ENCODE results near the gene NTN3. TPM values are rescaled to one million over a fixed set of nuclear protein-coding genes. Genes with fewer than 3 reads are reported as not detected.

NTN3 gene
- total RNA-seq, 1 experiment from 2014 or later, result 0.87 TPM

DNA sequence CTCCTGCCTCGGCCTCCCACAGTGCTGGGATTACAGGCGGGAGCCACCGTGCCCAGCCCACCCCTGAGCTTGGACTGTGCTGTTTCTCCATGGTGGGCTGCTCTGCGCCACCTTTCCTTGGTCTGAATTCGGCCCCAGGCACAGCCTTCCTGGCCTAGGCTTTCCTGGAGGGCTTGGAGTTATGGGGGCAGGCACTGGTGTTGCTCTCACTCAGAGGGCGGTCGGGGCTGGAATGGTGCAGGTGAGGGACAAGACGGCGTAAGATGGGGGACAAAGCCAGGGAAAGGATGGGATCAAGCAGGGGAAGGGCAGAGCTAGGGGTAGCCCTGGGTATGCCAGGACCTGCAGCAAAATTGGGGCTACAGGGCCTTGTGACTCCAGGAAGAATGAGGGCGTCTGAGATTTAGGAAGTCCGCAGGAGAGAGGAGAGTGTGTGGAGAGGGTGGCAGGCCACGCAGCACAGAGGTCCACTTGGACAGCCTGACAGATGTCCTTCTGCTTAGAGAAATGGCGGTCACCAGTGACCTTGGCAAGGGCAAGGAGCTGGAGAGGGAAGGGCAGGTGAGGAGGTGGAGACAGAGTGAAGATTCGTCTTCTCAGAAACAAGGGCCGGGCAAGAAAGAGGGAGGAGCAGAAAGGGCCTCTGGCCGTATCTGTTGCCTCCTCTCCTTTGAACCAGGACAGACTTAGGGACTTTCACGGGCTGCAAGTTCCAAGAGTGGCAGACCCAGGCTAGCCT, 41.1 kb downstream of the NTN3 start:
- Histone ChIP-seq H3F3A (ENCODE audit: insufficient read depth, low read depth) (peaks cover 7% of the 10 kb centered on the region; the same call in 1 of the 2 replicates), H3K27ac (no peak overlapping the region), H3K4me2 (no peak overlapping the region), H2AFZ (no peak overlapping the region), H3K36me3 (ENCODE audit: low read depth) (no peaks in the 10 kb centered on the region), H3K4me3 (no peak overlapping the region), H4K20me1 (ENCODE audit: insufficient read depth) (peaks cover 27% of the 10 kb centered on the region), H3K9me2 (ENCODE audit: insufficient read depth) (no peaks in the 10 kb centered on the region), H3K4me1 (replicated peaks; ENCODE audit: insufficient read depth) (peaks cover 22% of the 10 kb centered on the region), H3K79me2 (ENCODE audit: low read depth) (peaks cover 33% of the 10 kb centered on the region), H3K27me3 (ENCODE audit: insufficient read depth, low read depth) (no peaks in the 10 kb centered on the region), H3K9me3 (ENCODE audit: insufficient read depth, low read depth) (no peaks in the 10 kb centered on the region)
- no TSS peak for BruUV-seq (replicated peaks)
- POLR2A ChIA-PET (ENCODE audit: unreplicated experiment), result interaction anchor here (0.6 kb wide), 1 partner anchor 70 kb away, joined by 11 read pairs; no protein-coding TSS in a partner anchor
- DNase-seq, result no peak
- TF ChIP-seq EZH2 (IDR thresholded peaks at IDR 0.05; ENCODE audit: low read depth), result no peak
- TF ChIP-seq, protein P1, sequence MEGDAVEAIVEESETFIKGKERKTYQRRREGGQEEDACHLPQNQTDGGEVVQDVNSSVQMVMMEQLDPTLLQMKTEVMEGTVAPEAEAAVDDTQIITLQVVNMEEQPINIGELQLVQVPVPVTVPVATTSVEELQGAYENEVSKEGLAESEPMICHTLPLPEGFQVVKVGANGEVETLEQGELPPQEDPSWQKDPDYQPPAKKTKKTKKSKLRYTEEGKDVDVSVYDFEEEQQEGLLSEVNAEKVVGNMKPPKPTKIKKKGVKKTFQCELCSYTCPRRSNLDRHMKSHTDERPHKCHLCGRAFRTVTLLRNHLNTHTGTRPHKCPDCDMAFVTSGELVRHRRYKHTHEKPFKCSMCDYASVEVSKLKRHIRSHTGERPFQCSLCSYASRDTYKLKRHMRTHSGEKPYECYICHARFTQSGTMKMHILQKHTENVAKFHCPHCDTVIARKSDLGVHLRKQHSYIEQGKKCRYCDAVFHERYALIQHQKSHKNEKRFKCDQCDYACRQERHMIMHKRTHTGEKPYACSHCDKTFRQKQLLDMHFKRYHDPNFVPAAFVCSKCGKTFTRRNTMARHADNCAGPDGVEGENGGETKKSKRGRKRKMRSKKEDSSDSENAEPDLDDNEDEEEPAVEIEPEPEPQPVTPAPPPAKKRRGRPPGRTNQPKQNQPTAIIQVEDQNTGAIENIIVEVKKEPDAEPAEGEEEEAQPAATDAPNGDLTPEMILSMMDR (conservative IDR thresholded peaks at IDR 0.05), result no peak
- CTCF ChIA-PET, result no interaction called here
- intact Hi-C loops (cut with micrococcal nuclease; ENCODE audit: unreplicated experiment), result no loop called here

DNA sequence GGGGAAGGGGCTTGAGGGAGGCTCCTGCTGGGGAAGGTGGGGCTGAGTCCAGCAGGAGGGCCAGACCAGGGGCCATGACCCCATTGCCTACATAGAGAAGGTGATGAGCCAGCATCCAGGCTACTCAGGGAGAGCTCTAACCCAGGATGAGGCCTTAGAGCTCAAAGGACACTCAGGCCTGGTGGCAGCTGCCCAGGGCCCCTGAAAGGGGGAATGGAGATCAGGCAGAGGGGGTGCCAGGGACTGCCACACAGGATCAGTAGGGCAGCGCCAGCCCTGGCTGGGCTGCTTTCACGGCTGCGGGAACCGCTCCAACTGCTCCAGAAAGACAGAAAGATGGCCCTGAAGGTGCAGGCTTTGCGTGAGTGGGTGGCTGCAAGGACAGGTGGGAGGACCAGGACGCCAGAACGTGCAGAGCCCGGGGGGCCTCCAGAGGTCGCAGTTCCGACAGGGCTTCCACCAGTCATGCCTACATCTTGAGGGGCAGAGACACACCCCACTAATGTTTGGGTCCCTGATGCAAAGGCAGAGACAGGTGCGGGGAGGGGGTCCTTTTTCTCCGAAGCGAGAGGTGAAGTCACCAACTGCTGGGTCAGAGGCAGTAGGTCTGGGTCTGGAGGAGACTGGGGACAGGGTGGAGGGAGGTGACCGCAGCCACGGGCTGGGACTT, 41.8 kb downstream of the NTN3 start:
- Histone ChIP-seq H3K9me3 (ENCODE audit: insufficient read depth, low read depth) (no peaks in the 10 kb centered on the region), H2AFZ (peak overlapping the region; percentile 75), H3K4me1 (replicated peaks; ENCODE audit: insufficient read depth) (peaks cover 22% of the 10 kb centered on the region), H3K79me2 (ENCODE audit: low read depth) (peaks cover 40% of the 10 kb centered on the region), H3K27me3 (ENCODE audit: insufficient read depth, low read depth) (no peaks in the 10 kb centered on the region), H3K9me2 (ENCODE audit: insufficient read depth) (no peaks in the 10 kb centered on the region), H3K36me3 (ENCODE audit: low read depth) (no peaks in the 10 kb centered on the region), H3K27ac (no peak overlapping the region), H3K4me2 (peak overlapping the region; percentile 79), H3K4me3 (peak overlapping the region; percentile 80; the same call in 1 of the 2 replicates), H3F3A (ENCODE audit: insufficient read depth, low read depth) (peaks cover 10% of the 10 kb centered on the region; the same call in 1 of the 2 replicates), H4K20me1 (ENCODE audit: insufficient read depth) (peaks cover 34% of the 10 kb centered on the region)
- ChIA-PET CTCF (interaction anchor here (0.6 kb wide), 1 partner anchor 296 kb away, joined by 5 read pairs; no protein-coding TSS in a partner anchor), POLR2A (ENCODE audit: unreplicated experiment) (interaction anchor here (0.6 kb wide), 2 partner anchors 71 to 261 kb away, joined by 3 to 11 read pairs; no protein-coding TSS in a partner anchor)
- TF ChIP-seq EZH2 (IDR thresholded peaks at IDR 0.05; ENCODE audit: low read depth), result no peak
- TF ChIP-seq, protein P1 (conservative IDR thresholded peaks at IDR 0.05), result no peak
- DNase-seq, result no peak
- intact Hi-C loops (cut with micrococcal nuclease; ENCODE audit: unreplicated experiment), result no loop called here
- BruUV-seq (replicated peaks), result TSS peak; percentile 81

DNA sequence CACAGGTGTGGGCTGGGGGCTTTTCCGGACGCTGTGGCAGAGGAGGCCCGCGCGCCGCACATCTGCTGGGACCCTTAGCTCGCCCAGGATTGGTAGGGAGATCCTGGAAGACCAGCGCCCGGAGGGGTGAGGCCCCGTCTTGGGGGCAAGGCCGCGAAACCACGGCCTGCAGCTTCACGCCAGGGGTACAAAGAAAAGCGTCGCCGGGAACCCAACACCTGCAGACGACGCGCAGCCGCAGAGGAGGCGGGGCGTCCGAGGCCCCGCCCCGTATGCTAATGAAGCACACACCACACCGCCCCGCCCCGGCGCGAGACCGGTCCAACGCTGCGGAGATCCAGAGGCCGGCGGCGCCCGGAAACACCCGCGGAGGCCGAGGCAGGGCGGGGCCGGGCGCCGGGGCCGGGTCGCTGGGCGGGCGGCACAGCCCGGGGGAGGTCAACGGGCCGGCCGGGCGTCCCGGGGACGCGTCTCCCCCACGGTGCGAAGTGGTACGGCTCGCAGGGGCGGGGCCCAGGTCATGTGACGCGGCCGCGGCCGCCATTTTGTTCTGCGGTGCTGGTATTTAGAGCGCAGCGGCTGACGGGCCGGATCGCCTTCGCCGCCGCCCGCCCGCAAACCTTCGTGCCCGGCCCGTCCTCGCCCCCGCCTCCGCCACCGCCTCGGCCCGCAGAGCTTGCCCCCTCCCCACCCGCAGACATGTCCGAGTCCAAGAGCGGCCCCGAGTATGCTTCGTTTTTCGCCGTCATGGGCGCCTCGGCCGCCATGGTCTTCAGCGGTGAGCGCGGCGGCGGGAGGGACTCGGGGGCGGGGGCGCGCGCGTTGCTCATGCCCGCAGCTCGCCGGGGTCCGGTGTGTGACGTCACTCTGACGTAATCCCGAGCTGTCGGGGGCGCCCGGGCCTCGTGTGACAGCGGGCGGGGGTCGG, 42.6 kb downstream of the NTN3 start, which contains the start of gene ATP6V0C:
ATP6V0C (plus strand) TSS at position 548 of the 928 bp plus-strand sequence; CDS start at position 700, 152 bp downstream.
- no peaks in the 10 kb centered on the region for H3K36me3 ChIP-seq (ENCODE audit: low read depth)
- no peaks in the 10 kb centered on the region for H3K27me3 ChIP-seq (ENCODE audit: insufficient read depth, low read depth)
- H4K20me1 ChIP-seq (ENCODE audit: insufficient read depth), result peaks cover 42% of the 10 kb centered on the region
- H3K27ac ChIP-seq, result peak within 1 kb of the TSS; percentile 86
- DNase-seq, result peak; percentile 76 to 96
- BruUV-seq (replicated peaks), result no TSS peak
- intact Hi-C loops (cut with micrococcal nuclease; ENCODE audit: unreplicated experiment), result no loop called here
- H2AFZ ChIP-seq, result peak within 1 kb of the TSS; percentile 75
- ChIA-PET POLR2A (ENCODE audit: unreplicated experiment) (interaction anchor here (0.6 kb wide), 1 partner anchor 261 kb away, joined by 3 read pairs; no protein-coding TSS in a partner anchor), CTCF (no interaction called here)
- peaks cover 48% of the 10 kb centered on the region for H3K79me2 ChIP-seq (ENCODE audit: low read depth)
- peaks cover 22% of the 10 kb centered on the region for H3K4me1 ChIP-seq (replicated peaks; ENCODE audit: insufficient read depth)
- H3K4me2 ChIP-seq, result peak within 1 kb of the TSS; percentile 100
- peaks cover 15% of the 10 kb centered on the region; the same call in 1 of the 2 replicates for H3F3A ChIP-seq (ENCODE audit: insufficient read depth, low read depth)
- no peaks in the 10 kb centered on the region for H3K9me2 ChIP-seq (ENCODE audit: insufficient read depth)
- H3K4me3 ChIP-seq, result peak within 1 kb of the TSS; percentile 80
- no peaks in the 10 kb centered on the region for H3K9me3 ChIP-seq (ENCODE audit: insufficient read depth, low read depth)
- TF ChIP-seq, protein P1 (conservative IDR thresholded peaks at IDR 0.05), result no peak
